ENCODE measurements around the gene STARD13. TPM values are rescaled to one million over a fixed set of nuclear protein-coding genes. Genes with fewer than 3 reads are reported as not detected.

The STARD13 gene
- total RNA-seq, 2 experiments from 2014 or later, result not detected

DNA sequence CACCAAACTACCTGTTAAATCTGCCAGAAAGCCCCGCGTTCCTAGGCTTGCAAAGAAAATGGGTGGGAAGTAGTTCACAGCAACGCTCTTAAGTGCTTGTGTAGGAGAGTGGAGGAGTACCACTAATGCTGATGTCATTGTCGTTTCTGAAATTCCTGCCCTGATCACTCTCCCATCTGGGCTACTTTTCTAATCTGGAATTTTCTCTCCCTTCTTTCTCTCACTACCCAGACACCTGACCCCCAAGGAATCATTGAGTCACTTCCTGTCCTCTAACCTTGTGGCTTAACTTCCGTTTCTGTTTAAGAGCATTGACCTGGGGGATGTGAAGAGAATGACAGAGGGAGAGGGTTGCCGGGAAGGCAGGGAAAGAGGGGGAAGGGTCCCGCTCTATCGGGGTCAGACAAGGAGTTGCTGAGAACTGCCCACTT, 98.7 kb downstream of the STARD13 start:
- Mint-ChIP-seq H3K4me1 (ENCODE audit: low read depth) (peaks cover 15% of the 10 kb centered on the region), H3K27me3 (peaks cover 11% of the 10 kb centered on the region), H3K27ac (peak overlapping the region; percentile 36), H3K9me3 (no peaks in the 10 kb centered on the region), H3K36me3 (ENCODE audit: low read depth) (no peaks in the 10 kb centered on the region), H3K4me3 (no peak overlapping the region)
- DNase-seq, result no peak
- intact Hi-C loops (cut with micrococcal nuclease), result no loop called here
- no peak for ATAC-seq
- POLR2A ChIA-PET, result no interaction called here
- CTCF ChIA-PET, result no interaction called here
- TF ChIP-seq, protein P1, sequence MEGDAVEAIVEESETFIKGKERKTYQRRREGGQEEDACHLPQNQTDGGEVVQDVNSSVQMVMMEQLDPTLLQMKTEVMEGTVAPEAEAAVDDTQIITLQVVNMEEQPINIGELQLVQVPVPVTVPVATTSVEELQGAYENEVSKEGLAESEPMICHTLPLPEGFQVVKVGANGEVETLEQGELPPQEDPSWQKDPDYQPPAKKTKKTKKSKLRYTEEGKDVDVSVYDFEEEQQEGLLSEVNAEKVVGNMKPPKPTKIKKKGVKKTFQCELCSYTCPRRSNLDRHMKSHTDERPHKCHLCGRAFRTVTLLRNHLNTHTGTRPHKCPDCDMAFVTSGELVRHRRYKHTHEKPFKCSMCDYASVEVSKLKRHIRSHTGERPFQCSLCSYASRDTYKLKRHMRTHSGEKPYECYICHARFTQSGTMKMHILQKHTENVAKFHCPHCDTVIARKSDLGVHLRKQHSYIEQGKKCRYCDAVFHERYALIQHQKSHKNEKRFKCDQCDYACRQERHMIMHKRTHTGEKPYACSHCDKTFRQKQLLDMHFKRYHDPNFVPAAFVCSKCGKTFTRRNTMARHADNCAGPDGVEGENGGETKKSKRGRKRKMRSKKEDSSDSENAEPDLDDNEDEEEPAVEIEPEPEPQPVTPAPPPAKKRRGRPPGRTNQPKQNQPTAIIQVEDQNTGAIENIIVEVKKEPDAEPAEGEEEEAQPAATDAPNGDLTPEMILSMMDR (IDR thresholded peaks at IDR 0.05), result no peak

DNA sequence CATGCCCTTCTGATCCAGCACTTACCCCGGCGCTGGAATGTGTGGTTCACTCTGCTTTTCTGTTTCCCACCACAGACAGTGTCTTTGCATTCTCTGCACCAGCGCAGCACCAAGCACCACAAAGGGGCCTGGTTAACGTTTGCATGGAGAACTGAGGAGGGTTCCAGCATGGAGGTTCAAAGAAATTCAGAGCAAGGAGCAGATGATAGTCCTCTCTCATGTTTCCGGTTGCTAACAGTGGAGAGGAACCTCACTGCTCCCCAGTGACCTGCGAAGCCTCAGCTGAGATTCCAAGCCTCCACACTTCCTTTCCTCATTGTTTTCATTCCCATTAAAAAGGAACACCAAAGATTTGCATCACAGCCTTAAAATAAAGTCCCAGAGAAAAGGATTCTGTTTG, 99.7 kb downstream of the STARD13 start:
- peaks cover 15% of the 10 kb centered on the region for H3K4me1 Mint-ChIP-seq (ENCODE audit: low read depth)
- TF ChIP-seq, protein P1 (IDR thresholded peaks at IDR 0.05), result no peak
- no peaks in the 10 kb centered on the region for H3K9me3 Mint-ChIP-seq
- H3K4me3 Mint-ChIP-seq, result no peak overlapping the region
- DNase-seq (no peak), ATAC-seq (no peak)
- ChIA-PET POLR2A (no interaction called here), CTCF (no interaction called here)
- no peaks in the 10 kb centered on the region for H3K36me3 Mint-ChIP-seq (ENCODE audit: low read depth)
- intact Hi-C loops (cut with micrococcal nuclease), result no loop called here
- peaks cover 14% of the 10 kb centered on the region for H3K27me3 Mint-ChIP-seq
- H3K27ac Mint-ChIP-seq, result no peak overlapping the region

DNA sequence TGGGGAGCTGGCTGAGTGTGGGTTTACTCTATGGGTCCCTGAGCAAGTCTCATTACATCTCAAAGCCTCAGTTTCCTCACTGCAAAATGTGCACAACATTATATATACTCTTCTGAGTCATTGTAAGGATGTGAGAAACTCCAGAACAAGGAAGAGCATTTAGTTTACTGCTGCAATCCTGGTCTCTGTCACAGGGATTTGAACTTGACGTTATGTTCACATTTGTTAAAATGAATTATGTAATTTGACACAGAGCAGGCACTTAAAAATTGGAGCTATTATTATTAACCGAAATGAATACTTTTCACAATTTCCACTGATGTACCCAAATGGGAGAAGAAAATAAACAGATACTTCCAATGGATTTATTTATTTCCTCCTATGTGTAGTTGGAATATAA, 101.0 kb downstream of the STARD13 start:
- intact Hi-C loops (cut with micrococcal nuclease), result no loop called here
- ChIA-PET CTCF (no interaction called here), POLR2A (no interaction called here)

DNA sequence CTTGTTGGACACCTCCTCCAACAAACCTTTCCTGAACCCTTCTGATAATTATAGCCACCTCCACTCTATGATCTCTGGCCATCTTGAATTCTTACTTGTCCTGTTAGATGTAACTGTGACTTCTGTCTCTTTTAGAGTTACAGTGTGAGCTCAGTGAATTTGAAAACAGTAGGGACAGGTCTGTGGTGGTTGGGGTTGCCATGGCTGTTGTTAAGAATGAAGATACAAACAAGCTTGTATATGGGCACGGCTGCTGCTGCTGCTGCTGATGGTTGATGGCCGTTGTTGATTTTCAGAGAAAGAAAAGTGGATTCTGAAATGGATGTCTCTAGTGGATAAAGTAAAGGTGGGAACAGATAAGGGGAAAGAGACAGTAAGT, 101.5 kb downstream of the STARD13 start:
- no peaks in the 10 kb centered on the region for H3K9me3 Mint-ChIP-seq
- DNase-seq, result no peak
- CTCF ChIA-PET, result interaction anchor here (1.3 kb wide), 1 partner anchor 7 kb away, joined by 3 read pairs; no protein-coding TSS in a partner anchor
- no peak overlapping the region for H3K4me3 Mint-ChIP-seq
- H3K27me3 Mint-ChIP-seq, result peaks cover 15% of the 10 kb centered on the region
- peaks cover 15% of the 10 kb centered on the region for H3K4me1 Mint-ChIP-seq (ENCODE audit: low read depth)
- ATAC-seq, result no peak
- H3K36me3 Mint-ChIP-seq (ENCODE audit: low read depth), result no peaks in the 10 kb centered on the region
- POLR2A ChIA-PET, result interaction anchor here (0.7 kb wide), 1 partner anchor 317 kb away, joined by 3 read pairs; no protein-coding TSS in a partner anchor
- TF ChIP-seq, protein P1 (IDR thresholded peaks at IDR 0.05), result no peak
- H3K27ac Mint-ChIP-seq, result no peak overlapping the region
- intact Hi-C loops (cut with micrococcal nuclease), result no loop called here

More for the DNA sequence above, 101.0 kb downstream of the STARD13 start:
- H3K27me3 Mint-ChIP-seq, result peaks cover 15% of the 10 kb centered on the region
- H3K4me3 Mint-ChIP-seq, result no peak overlapping the region
- TF ChIP-seq, protein P1 (IDR thresholded peaks at IDR 0.05), result no peak
- DNase-seq (no peak), ATAC-seq (no peak)
- peaks cover 15% of the 10 kb centered on the region for H3K4me1 Mint-ChIP-seq (ENCODE audit: low read depth)
- H3K9me3 Mint-ChIP-seq, result no peaks in the 10 kb centered on the region
- no peak overlapping the region for H3K27ac Mint-ChIP-seq
- H3K36me3 Mint-ChIP-seq (ENCODE audit: low read depth), result no peaks in the 10 kb centered on the region

DNA sequence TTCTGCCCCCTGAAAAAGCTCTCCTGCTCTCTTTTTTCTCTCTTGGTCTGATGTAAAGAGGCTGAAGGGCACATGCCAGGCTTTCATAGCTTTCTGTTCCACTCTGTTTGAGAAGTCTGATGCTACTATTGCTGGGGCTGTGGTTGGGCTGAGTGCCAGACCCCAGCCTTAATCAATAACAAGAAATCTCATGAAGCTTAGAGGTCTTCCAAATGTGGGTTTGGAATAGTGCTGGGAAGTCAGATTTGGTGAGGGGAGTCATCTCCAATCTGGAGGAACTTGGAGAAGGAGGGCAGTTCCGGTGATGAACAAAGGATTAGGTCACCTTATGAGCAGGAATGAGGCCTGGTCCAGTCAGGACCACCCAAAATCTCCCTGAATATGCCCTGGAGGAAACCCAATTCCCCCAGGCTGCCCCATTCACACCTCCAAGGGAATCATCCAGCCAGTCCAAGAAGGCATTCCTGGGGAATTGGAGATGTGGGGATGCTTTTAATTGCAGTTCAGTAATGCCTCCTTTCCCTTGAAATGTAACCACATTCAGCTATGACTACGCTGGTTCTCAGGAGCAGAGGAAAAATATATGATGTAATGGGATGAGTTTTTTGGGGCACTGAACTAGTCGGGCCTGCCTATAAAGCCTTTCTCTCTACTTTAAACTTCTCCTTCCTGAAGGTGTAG, 102.0 kb downstream of the STARD13 start:
- ChIA-PET POLR2A (interaction anchor here (0.7 kb wide), 1 partner anchor 318 kb away, joined by 3 read pairs; no protein-coding TSS in a partner anchor), CTCF (interaction anchor here (1.3 kb wide), 1 partner anchor 8 kb away, joined by 3 read pairs; no protein-coding TSS in a partner anchor)
- Mint-ChIP-seq H3K9me3 (no peaks in the 10 kb centered on the region), H3K4me1 (ENCODE audit: low read depth) (peaks cover 14% of the 10 kb centered on the region), H3K36me3 (ENCODE audit: low read depth) (no peaks in the 10 kb centered on the region), H3K4me3 (no peak overlapping the region), H3K27me3 (peaks cover 15% of the 10 kb centered on the region), H3K27ac (no peak overlapping the region)
- DNase-seq, result no peak
- no peak for ATAC-seq
- intact Hi-C loops (cut with micrococcal nuclease), result no loop called here
- TF ChIP-seq, protein P1 (IDR thresholded peaks at IDR 0.05), result no peak
